Measurements from ENCODE around the gene NBEAL1.
"Not testable (repeated sequence)": the region's sequence is repeated elsewhere in the genome, so short reads cannot be mapped to it uniquely, and the experiment has no call there.

- not testable (repeated sequence) for TF ChIP-seq CTCF, POLR2A (IDR thresholded peaks at IDR 0.05)
These were observed 71.7 kb downstream of the NBEAL1 start for GRCh38 chr2:203086381-203086780.

Data from Peyer's patch (tissue), 4 donors.